ENCODE results near the gene UBA1. TPM values are rescaled to one million over a fixed set of nuclear protein-coding genes. Genes with fewer than 3 reads are reported as not detected.

Gene UBA1
- total RNA-seq, 1 experiment from 2014 or later, result 275 TPM

DNA sequence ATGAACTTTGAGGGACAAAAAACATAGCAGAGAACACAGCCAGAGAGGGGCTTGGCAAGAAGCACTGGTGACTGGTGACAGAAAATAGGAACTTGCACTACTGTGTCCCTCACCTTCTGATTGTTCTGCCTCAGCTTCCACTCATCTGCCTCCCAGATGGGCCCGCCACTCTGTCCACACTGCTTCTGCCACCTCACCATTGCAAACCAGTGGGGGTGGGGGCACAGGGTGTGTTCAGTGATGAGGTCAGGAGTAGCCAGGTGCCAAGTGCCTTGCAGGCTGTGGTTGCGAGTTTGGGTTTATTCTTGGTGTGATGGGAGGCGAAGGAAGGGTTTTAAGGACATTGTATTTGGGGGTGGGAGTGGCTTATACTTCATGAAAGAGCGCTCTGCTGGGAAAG, 9.1 kb upstream of the UBA1 start:
- Histone ChIP-seq H3K9me3 (ENCODE audit: control insufficient read depth in 1 of 2, insufficient read depth in 1 of 2, low read depth in 1 of 2, low read length in 2 of 2) (no peaks in the 10 kb centered on the region), H2AFZ (ENCODE audit: low read depth, low read length, poor library complexity, severe bottlenecking) (no peak overlapping the region), H3K9ac (ENCODE audit: low read length) (no peak overlapping the region), H3K4me1 (ENCODE audit: control insufficient read depth in 1 of 2, insufficient read depth in 2 of 2, low read length in 2 of 2) (no peaks in the 10 kb centered on the region), H3K9me2 (ENCODE audit: insufficient read depth) (no peaks in the 10 kb centered on the region), H3K4me2 (ENCODE audit: low read length) (no peak overlapping the region), H3K36me3 (ENCODE audit: control insufficient read depth in 1 of 2, insufficient read depth in 2 of 2, low read length in 2 of 2) (no peaks in the 10 kb centered on the region; a peak in 1 of 4 replicates), H3K4me3 (replicated peaks in 1 of 2; ENCODE audit: low read depth in 1 of 2, low read length in 2 of 2) (no peak overlapping the region), H3K79me2 (ENCODE audit: insufficient read depth, low read length) (no peaks in the 10 kb centered on the region), H3K27me3 (ENCODE audit: insufficient read depth, low read length) (no peaks in the 10 kb centered on the region), H3K27ac (ENCODE audit: low read depth, low read length) (no peak overlapping the region), H4K20me1 (ENCODE audit: insufficient read depth) (no peaks in the 10 kb centered on the region)
- no peak for ATAC-seq
- intact Hi-C loops (cut with micrococcal nuclease), result no loop called here
- no peak for DNase-seq (ENCODE audit: low read depth, low spot score)
- CTCF ChIA-PET, result no interaction called here
- RAD21 ChIA-PET (ENCODE audit: low non-redundant PET in 1 of 2, low total read pairs in 2 of 2, uncharacterized antibody in 2 of 2, unreplicated experiment in 2 of 2), result interaction anchor here in 1 of 2 experiments (0.5 kb wide), 1 partner anchor 659 kb away, joined by 3 read pairs; no protein-coding TSS in a partner anchor
- POLR2A ChIA-PET, result no interaction called here
- no TSS peak for BruUV-seq (replicated peaks)
- TF ChIP-seq EGR1 (IDR thresholded peaks at IDR 0.05; ENCODE audit: low read depth) (no peak), CEBPB (IDR thresholded peaks at IDR 0.05; ENCODE audit: low read depth) (no peak), CBX3 (IDR thresholded peaks at IDR 0.05; ENCODE audit: low read depth) (no peak), SRF (IDR thresholded peaks at IDR 0.05; ENCODE audit: low read depth) (no peak), POLR2AphosphoS5 (IDR thresholded peaks at IDR 0.05; ENCODE audit: low read depth, low read length) (no peak), ELF1 (IDR thresholded peaks at IDR 0.05; ENCODE audit: borderline replicate concordance, low read depth) (no peak), FOSL1 (IDR thresholded peaks at IDR 0.05; ENCODE audit: low read depth) (no peak), YY1 (IDR thresholded peaks at IDR 0.05; ENCODE audit: extremely low read depth, insufficient replicate concordance, low read depth, low read length) (no peak), RAD21 (IDR thresholded peaks at IDR 0.05; ENCODE audit: low read depth) (no peak), ZFX (IDR thresholded peaks at IDR 0.05) (no peak), ZNF274 (IDR thresholded peaks at IDR 0.05; ENCODE audit: low read depth, low read length) (no peak), SIN3A (IDR thresholded peaks at IDR 0.05; ENCODE audit: low read depth) (no peak), POLR2A (IDR thresholded peaks at IDR 0.05; ENCODE audit: borderline replicate concordance, extremely low read depth, insufficient read depth, insufficient read length) (no peak), JUND (IDR thresholded peaks at IDR 0.05) (no peak)
- TF ChIP-seq, protein P1, sequence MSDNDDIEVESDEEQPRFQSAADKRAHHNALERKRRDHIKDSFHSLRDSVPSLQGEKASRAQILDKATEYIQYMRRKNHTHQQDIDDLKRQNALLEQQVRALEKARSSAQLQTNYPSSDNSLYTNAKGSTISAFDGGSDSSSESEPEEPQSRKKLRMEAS (IDR thresholded peaks at IDR 0.05), result no peak
- TF ChIP-seq, protein P2, sequence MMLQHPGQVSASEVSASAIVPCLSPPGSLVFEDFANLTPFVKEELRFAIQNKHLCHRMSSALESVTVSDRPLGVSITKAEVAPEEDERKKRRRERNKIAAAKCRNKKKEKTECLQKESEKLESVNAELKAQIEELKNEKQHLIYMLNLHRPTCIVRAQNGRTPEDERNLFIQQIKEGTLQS (IDR thresholded peaks at IDR 0.05), result no peak
- TF ChIP-seq, protein P3, sequence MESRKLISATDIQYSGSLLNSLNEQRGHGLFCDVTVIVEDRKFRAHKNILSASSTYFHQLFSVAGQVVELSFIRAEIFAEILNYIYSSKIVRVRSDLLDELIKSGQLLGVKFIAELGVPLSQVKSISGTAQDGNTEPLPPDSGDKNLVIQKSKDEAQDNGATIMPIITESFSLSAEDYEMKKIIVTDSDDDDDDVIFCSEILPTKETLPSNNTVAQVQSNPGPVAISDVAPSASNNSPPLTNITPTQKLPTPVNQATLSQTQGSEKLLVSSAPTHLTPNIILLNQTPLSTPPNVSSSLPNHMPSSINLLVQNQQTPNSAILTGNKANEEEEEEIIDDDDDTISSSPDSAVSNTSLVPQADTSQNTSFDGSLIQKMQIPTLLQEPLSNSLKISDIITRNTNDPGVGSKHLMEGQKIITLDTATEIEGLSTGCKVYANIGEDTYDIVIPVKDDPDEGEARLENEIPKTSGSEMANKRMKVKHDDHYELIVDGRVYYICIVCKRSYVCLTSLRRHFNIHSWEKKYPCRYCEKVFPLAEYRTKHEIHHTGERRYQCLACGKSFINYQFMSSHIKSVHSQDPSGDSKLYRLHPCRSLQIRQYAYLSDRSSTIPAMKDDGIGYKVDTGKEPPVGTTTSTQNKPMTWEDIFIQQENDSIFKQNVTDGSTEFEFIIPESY (IDR thresholded peaks at IDR 0.05; ENCODE audit: extremely low read depth, insufficient replicate concordance, low read length), result no peak
- TF ChIP-seq, protein P4, sequence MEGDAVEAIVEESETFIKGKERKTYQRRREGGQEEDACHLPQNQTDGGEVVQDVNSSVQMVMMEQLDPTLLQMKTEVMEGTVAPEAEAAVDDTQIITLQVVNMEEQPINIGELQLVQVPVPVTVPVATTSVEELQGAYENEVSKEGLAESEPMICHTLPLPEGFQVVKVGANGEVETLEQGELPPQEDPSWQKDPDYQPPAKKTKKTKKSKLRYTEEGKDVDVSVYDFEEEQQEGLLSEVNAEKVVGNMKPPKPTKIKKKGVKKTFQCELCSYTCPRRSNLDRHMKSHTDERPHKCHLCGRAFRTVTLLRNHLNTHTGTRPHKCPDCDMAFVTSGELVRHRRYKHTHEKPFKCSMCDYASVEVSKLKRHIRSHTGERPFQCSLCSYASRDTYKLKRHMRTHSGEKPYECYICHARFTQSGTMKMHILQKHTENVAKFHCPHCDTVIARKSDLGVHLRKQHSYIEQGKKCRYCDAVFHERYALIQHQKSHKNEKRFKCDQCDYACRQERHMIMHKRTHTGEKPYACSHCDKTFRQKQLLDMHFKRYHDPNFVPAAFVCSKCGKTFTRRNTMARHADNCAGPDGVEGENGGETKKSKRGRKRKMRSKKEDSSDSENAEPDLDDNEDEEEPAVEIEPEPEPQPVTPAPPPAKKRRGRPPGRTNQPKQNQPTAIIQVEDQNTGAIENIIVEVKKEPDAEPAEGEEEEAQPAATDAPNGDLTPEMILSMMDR (IDR thresholded peaks at IDR 0.05 in 2 of 3, conservative IDR thresholded peaks at IDR 0.05 in 1 of 3; ENCODE audit: borderline replicate concordance in 1 of 3, insufficient read depth in 1 of 3, low read depth in 2 of 3, low read length in 2 of 3), result no peak
- TF ChIP-seq, protein P5, sequence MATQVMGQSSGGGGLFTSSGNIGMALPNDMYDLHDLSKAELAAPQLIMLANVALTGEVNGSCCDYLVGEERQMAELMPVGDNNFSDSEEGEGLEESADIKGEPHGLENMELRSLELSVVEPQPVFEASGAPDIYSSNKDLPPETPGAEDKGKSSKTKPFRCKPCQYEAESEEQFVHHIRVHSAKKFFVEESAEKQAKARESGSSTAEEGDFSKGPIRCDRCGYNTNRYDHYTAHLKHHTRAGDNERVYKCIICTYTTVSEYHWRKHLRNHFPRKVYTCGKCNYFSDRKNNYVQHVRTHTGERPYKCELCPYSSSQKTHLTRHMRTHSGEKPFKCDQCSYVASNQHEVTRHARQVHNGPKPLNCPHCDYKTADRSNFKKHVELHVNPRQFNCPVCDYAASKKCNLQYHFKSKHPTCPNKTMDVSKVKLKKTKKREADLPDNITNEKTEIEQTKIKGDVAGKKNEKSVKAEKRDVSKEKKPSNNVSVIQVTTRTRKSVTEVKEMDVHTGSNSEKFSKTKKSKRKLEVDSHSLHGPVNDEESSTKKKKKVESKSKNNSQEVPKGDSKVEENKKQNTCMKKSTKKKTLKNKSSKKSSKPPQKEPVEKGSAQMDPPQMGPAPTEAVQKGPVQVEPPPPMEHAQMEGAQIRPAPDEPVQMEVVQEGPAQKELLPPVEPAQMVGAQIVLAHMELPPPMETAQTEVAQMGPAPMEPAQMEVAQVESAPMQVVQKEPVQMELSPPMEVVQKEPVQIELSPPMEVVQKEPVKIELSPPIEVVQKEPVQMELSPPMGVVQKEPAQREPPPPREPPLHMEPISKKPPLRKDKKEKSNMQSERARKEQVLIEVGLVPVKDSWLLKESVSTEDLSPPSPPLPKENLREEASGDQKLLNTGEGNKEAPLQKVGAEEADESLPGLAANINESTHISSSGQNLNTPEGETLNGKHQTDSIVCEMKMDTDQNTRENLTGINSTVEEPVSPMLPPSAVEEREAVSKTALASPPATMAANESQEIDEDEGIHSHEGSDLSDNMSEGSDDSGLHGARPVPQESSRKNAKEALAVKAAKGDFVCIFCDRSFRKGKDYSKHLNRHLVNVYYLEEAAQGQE (IDR thresholded peaks at IDR 0.05; ENCODE audit: low read depth), result no peak
